Ovary (tissue), 3 donors: ENCODE data around the gene KCNJ1.

Source experiments
- EP300 ChIP-seq: sonication (generic); formaldehyde crosslinking; IDR thresholded peaks from one replicate; pipeline ENCODE4 v1.6.1; 2017; ENCODE audit warnings: antibody characterized with exemption
- POLR2A ChIP-seq: fragments of 450-650 bp; IDR thresholded peaks from one replicate; pipeline ENCODE4 v1.6.1; 2017; ENCODE audit warnings: antibody characterized with exemption, mild to moderate bottlenecking, moderate library complexity
- TF ChIP-seq, protein P1 (sequence below), 3 donors: fragments of 450-650 bp in 2 of 3; fragments of 200-600 bp in 1 of 3; IDR thresholded peaks; one replicate each; pipeline versions ENCODE4 v1.5.1 to v1.8.0; 2016 to 2022; ENCODE audit warnings: antibody characterized with exemption in 3 of 3, mild to moderate bottlenecking in 1 of 3
- donor health status: DM: no; HTN: no; CAD: no.

DNA sequence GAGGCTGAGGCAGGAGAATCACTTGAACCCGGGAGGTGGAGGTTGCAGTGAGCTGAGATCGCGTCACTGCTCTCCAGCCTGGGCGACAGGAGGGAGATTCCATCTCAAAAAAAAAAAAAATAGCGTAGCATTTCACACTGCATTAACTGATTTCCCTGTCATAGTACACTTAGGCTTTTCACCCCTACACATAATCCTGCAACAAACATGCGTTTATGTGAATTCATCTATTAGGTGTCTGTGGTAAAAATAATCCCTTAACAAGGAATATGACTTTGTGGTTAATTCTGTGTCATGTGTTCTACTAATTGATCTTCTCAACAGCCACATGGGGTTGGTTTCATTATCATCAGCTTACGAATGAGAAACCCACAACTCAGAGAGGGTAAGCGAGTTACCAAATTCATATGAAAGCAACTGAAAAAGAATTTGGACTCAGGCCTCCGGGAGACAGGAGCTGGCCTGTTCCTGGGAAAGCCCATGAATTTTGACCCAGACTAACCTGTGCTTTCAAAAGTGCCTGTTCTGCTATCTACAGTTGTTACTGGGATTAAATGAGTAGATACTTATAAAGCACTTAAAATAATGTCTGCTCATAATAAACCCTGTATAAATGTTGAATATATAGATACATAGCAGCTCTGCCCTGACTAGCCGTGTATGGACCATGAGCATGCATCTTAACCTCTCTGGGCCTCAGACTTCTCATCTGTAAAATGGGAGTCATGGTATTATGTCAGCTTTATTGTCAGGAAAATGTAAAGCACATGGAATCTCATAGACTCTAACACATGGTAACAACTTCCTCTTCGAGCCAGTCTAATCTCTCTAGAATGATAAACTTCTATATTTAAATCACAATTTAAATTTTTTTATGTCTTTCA lies 36.6 kb downstream of the KCNJ1 start:
- no peak for TF ChIP-seq POLR2A
- TF ChIP-seq EP300: no peak
- TF ChIP-seq, protein P1, sequence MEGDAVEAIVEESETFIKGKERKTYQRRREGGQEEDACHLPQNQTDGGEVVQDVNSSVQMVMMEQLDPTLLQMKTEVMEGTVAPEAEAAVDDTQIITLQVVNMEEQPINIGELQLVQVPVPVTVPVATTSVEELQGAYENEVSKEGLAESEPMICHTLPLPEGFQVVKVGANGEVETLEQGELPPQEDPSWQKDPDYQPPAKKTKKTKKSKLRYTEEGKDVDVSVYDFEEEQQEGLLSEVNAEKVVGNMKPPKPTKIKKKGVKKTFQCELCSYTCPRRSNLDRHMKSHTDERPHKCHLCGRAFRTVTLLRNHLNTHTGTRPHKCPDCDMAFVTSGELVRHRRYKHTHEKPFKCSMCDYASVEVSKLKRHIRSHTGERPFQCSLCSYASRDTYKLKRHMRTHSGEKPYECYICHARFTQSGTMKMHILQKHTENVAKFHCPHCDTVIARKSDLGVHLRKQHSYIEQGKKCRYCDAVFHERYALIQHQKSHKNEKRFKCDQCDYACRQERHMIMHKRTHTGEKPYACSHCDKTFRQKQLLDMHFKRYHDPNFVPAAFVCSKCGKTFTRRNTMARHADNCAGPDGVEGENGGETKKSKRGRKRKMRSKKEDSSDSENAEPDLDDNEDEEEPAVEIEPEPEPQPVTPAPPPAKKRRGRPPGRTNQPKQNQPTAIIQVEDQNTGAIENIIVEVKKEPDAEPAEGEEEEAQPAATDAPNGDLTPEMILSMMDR (IDR thresholded peaks at IDR 0.05): no peak
